CD4-positive, alpha-beta T cell treated with Interleukin-15 for 1 hour (primary cell): ENCODE measurements around the gene HOXC4.

ENCODE experiments used
- DNase-seq: peaks from one replicate; pipeline ENCODE4 v3.0.0-alpha.2; 2020

Gene HOXC4

GRCh38 chr12:54029529-54030441 lies 23.9 kb upstream of the HOXC4 start:
- no peak for DNase-seq

DNA sequence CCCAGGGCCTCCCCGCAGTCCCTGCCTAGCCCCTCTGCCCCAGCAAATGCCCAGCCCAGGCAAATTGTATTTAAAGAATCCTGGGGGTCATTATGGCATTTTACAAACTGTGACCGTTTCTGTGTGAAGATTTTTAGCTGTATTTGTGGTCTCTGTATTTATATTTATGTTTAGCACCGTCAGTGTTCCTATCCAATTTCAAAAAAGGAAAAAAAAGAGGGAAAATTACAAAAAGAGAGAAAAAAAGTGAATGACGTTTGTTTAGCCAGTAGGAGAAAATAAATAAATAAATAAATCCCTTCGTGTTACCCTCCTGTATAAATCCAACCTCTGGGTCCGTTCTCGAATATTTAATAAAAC lies 23.2 kb upstream of the HOXC4 start:
- no peak for DNase-seq

GRCh38 chr12:54030889-54031471 lies 22.7 kb upstream of the HOXC4 start:
- DNase-seq = no peak

GRCh38 chr12:54031480-54031879 lies 22.2 kb upstream of the HOXC4 start:
- no peak for DNase-seq

DNA sequence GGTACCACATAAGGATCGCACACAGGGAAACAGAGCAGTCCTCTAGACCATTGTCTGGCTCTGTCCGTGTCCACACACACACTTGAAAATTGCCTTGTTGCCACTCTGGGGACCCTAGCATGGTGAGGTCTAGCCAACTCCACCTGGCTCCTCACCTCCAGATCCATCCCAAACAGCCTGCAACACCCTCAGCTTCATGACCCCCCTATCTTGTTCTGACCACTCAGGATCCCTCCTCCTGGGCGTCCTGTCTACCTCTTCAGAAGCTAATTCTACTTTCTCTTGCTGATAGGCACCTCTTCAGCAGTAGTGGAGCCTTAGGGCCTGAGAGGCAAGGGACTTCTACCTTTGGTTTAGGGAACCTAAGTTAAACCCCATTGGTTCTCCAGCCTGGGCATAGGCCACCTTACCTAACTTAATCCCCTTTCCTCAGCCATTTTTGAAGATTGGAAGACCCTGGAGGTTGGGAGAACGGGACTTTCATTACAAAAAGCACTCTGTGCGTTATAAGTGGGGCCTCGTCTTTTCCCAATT lies 21.5 kb upstream of the HOXC4 start:
- no peak for DNase-seq

DNA sequence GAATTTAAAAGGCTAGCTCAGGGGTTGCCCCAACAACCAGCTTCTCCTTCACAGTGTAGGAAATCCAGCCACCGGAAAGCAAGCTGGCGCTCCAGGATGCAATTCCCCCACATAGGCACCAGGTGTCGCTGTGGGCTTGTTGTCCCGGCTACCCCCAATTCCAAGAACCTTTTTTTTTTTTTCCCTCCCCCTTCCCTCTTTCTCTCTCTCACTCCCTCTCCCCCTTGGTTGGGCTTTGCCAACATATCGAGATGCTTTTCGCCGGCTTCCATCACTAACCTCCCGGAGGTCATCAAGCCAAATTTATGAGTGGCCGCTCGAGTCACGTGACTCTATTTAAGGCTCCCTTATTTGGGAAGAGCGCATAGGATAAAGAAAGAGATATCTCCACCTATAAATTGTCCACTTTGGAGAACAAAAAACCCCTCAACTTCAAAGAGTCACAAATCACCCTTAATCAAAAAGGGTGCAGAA lies 21.0 kb upstream of the HOXC4 start, which contains the start of gene HOXC5:
HOXC5 (plus strand) TSS at position 424 of the 474 bp plus-strand sequence. CDS start 73 bp downstream, outside the sequence.
- DNase-seq = peak; percentile 56

DNA sequence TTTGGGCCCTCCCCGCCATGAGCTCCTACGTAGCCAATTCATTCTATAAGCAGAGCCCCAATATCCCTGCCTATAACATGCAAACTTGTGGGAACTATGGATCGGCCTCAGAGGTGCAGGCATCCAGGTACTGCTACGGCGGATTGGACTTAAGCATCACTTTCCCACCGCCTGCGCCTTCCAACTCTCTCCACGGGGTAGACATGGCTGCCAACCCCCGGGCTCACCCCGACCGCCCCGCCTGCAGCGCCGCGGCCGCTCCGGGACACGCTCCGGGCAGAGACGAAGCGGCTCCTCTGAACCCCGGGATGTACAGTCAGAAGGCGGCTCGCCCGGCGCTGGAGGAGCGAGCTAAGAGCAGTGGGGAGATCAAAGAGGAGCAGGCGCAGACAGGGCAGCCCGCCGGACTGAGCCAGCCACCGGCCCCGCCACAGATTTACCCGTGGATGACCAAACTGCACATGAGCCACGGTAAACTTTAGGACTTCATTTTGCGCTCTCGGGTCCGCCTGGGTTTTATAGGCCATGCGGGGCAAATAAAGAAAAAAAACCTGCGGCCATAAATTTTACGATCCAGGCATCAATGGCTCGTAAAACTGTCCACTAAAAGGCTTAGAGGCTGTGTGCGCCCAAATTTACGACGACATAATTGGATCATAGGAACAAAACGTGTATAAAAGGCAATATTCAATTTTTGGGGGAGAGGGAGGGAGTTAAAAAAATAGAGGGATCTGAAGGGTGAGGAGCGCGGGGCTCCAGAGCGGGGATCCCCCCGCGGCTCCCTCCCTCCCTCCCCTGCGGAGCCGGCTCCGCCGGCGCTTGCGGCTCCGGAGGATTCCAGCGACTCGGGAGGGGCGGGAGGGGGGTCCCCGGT lies 20.3 kb upstream of the HOXC4 start:
- DNase-seq = no peak

- no peak for DNase-seq
Observed at GRCh38 chr12:54033980-54034784, 19.5 kb upstream of the HOXC4 start.

DNA sequence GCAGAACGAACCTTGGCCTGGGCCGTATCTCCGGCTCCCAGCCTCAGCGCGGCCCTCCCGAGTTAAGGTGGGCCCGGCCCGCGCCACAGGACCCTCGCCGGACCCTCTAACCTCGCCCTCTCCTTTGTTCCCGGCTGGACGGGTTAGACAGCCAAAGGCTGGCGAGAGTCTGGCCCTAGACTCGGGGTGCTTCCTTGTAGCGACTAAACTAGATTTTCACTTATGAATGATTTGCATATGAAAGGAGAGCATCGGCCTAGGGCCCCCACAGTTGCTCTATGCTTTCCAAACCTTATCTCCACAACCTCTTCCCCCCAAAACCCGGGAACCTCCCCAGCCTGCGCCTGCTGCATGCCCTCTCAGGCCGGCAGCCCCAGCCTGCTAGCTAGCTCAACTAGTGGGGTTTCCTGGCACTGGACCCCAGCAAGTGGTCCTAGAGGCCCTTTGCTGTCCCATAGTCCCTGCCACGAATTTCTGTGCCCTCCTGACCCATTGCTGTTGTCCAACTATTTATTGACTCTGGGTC lies 18.8 kb upstream of the HOXC4 start:
- DNase-seq = no peak

GRCh38 chr12:54035568-54036264 lies 17.9 kb upstream of the HOXC4 start:
- DNase-seq = no peak

- no peak for DNase-seq
Observed at GRCh38 chr12:54036620-54037359, 16.8 kb upstream of the HOXC4 start.

DNA sequence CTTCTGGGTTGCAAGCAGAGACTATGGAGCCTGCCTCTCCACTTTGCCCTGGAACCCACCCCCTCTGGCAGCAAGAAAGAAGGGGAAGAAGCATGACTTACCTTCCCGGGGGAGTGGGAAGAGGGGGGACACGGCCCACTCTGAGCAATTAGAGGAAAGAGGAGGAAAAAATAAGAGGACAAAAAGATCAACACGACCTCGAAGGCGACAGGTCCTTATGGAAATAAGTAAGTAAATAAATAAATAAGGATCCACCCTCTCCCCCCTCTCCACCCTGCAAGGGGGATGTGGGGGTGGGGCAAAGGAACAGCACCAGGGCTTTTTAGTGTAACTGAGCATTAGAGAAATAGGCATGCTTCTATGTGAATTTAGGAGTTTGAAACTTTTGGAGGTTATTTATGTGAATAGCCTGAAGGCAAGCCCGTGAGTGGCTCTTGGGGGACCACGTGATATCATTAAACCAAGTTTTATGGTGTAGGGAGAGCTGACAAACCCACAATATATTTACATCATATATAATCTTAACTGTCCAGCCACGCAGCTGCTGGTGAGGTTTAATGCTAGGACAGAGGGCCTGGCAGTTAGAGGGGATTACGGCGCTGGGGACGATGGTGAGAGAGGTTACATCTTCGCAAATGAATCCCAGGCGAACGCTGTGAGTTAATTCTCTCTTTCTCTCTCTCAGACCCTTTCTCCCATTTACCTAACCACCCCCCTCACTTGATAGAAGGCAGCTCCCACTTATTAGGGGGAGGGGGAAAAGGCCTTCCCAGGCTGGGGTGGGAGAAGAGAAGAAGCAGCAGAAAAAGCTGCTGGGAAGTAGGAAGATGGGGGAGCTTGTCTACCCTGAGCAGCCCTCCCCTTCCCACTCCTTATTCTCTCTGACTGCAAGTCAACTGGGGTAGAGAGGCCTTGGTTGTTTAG lies 16.0 kb upstream of the HOXC4 start:
- no peak for DNase-seq

DNA sequence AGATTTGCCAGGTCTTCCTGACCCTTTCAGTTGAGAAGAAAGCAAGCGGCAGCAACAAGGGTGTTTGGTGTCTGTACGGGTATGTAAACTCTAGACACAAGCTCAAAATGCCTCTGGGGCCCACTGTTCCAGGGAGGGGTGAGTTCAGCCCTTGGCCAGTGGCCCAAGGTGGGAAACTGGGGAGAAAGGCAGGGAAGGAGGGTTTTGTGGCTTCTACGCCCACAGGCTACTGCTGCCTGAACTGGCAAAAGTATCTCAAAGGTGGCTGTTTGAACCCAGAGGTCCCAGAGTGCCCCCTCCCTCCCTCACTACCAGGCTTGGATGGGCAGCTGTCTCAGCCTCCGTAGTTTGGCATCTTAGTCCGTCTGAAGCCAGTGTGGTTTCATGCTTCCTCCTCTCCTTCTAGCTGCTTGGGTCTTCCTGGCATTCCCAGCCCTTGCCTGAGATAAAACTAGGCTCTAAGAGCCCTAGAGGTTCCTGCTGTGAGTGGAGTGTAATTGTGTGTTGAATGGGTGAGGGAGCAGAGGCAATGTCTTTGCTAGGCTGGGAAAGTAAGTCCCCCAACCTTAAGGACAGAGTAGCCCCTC lies 15.3 kb upstream of the HOXC4 start:
- no peak for DNase-seq

DNA sequence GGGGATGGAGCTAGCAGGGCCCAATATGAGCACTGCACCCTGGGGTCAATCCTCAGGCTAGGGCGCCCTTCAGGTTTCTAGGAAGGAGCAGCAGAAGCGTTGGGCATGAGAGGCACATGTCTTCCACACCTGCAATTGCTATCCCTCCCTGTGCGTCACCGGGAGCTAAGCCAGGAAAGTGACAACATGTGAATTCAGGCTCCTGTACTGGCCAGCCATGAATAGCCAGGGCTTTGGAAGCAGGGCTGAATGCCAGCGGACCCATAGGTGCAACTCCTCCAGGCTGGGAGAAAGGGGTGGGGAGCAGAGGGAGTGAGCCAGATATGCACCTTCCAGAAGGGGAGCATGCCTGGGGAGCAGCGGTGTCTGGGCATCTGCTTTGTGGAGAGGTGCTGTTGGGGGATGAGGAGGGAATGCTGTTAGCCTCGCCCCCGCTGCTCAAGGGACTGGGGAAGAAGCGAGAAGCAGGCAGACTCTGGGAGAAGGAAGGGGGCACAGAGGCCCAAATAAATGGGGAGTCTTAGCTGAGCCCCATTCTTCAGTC lies 14.7 kb upstream of the HOXC4 start:
- DNase-seq = no peak

DNA sequence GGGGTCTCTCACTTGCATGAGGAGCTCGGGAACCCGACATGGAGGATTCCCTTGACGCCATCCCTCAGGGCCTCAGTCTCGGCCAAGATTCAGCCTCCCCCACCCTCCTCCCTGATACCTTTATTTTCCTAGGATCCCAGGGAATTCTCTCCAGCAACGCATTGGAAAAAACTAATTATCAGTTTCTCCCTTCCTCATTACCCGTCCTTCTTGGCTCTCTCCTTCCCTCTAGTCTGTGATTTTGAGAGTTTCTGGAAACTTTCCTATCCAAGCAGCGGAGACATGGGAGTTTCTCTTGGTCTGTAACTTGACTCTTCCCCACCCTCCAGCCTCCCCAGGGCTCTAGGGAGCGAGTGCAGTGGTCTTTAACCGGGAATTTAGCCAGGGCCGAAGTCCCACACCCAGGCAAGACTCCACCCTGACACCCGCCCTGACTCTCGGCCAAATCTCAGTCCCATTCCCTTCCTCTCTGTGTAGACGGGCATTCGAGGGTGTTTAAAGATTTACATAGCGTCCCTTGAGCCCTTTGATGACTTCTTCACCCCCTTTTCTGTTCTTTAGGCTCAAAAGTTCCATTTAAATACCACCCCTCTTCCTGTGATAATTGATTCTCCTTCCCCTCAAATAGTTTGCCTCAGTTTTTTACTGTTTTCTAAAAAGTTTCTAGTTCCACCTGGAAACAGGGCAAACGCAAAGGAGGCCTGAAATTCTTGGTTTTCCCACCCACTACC lies 14.1 kb upstream of the HOXC4 start:
- no peak for DNase-seq

- no peak for DNase-seq
Observed at GRCh38 chr12:54040148-54040494, 13.5 kb upstream of the HOXC4 start.

- DNase-seq = no peak
Observed at GRCh38 chr12:54040648-54041047, 13.0 kb upstream of the HOXC4 start.

DNA sequence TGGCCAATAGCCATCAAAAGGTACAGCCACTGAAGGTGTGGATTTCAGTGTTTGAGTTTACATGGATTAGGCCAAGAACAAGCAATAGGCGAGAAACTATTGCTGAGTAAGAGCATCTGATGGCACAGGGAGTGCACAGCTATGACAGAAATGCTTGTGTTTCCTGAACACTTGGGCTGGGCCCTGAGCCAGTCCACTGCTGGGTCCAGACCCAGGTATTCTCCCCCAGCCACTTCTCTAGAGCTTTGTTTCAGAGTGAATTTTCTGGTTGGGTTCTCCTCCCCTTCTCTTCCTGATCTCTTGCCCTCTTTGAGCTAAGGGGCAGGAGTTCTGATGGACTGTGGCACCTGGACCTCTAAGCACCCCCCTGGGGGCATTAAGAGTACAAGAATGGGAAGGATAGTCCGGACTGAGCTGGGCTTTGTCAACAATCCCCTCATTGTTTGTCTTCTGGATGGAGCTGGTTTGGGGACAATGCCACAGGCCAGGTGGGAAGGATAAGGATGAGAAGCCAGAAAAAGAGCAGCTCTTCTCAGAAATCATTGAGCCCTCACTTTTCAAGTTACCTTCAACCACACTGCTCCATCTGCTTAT lies 12.4 kb upstream of the HOXC4 start:
- DNase-seq = no peak
